HepG2 (cell line): Measurements from ENCODE around the gene MZF1. TPM values are rescaled to one million over a fixed set of nuclear protein-coding genes. Genes with fewer than 3 reads are reported as not detected.

Experiments used
- ADNP ChIP-seq: sonication (generic); formaldehyde crosslinking; IDR thresholded peaks from 2 replicates; pipeline ENCODE4 v1.4.0; 2020; ENCODE audit warnings: missing genetic modification reagents
- ATF2 ChIP-seq: sonication (generic); formaldehyde crosslinking; IDR thresholded peaks from 2 replicates; pipeline ENCODE4 v1.4.0; 2020; ENCODE audit warnings: missing genetic modification reagents
- CAMTA2 ChIP-seq: sonication (generic); formaldehyde crosslinking; IDR thresholded peaks from 2 replicates; pipeline ENCODE4 v1.4.0; 2020; ENCODE audit warnings: mild to moderate bottlenecking, missing genetic modification reagents, borderline replicate concordance
- ZBTB20 ChIP-seq: sonication (generic); formaldehyde crosslinking; IDR thresholded peaks from 2 replicates; pipeline ENCODE4 v1.8.1; 2023; ENCODE audit warnings: missing genetic modification reagents, low read depth, mild to moderate bottlenecking, borderline replicate concordance
- ZNF142 ChIP-seq: sonication (generic); formaldehyde crosslinking; IDR thresholded peaks from 2 replicates; pipeline ENCODE4 v1.4.0; 2020; ENCODE audit warnings: missing genetic modification reagents
- ZNF251 ChIP-seq: sonication (generic); formaldehyde crosslinking; IDR thresholded peaks from 2 replicates; pipeline ENCODE4 v1.9.0; 2021; ENCODE audit warnings: mild to moderate bottlenecking, missing genetic modification reagents
- ZNF281 ChIP-seq: sonication (generic); formaldehyde crosslinking; IDR thresholded peaks from 2 replicates; pipeline ENCODE4 v1.4.0; 2020; ENCODE audit warnings: missing genetic modification reagents, borderline replicate concordance
- ZNF33B ChIP-seq: sonication (generic); formaldehyde crosslinking; IDR thresholded peaks from 2 replicates; pipeline ENCODE4 v1.5.1; 2020; ENCODE audit warnings: mild to moderate bottlenecking, missing genetic modification reagents
- ZNF547 ChIP-seq: sonication (generic); formaldehyde crosslinking; IDR thresholded peaks from 2 replicates; pipeline ENCODE4 v1.5.1; 2020; ENCODE audit warnings: mild to moderate bottlenecking, missing genetic modification reagents
- ZNF563 ChIP-seq: sonication (generic); formaldehyde crosslinking; IDR thresholded peaks from 2 replicates; pipeline ENCODE4 v1.8.0; 2022; ENCODE audit warnings: mild to moderate bottlenecking, moderate library complexity, missing genetic modification reagents
- ZNF646 ChIP-seq: sonication (generic); formaldehyde crosslinking; IDR thresholded peaks from 2 replicates; pipeline ENCODE4 v1.9.0; 2021; ENCODE audit warnings: mild to moderate bottlenecking, missing genetic modification reagents
- polyA plus RNA-seq, 8 experiments: library from polyadenylated mRNA; depleted of rRNA in 3 of 8; stranded (reverse) in 7 of 8; unstranded in 1 of 8; fragments of >200 nt; fragmentation: Illumina TruSeq in 4 of 8; extraction: Trizol in 4 of 8; gene quantifications; 2 replicates each; pipeline versions ENCODE4 v1.2.1 to v1.2.3, GENCODE V29; 2011 to 2016; ENCODE audit warnings: low read depth in 4 of 8, missing spikeins in 1 of 8, mixed read lengths in 1 of 8; ENCODE audit not compliant: insufficient read depth in 1 of 8
- total RNA-seq, 5 experiments: library from RNA; depleted of rRNA; stranded (reverse); fragments of >200 nt; fragmentation: Illumina TruSeq; extraction: Trizol; gene quantifications; 2 replicates each; pipeline ENCODE4 v1.2.3, GENCODE V29; 2016; ENCODE audit warnings: low read depth in 1 of 5

MZF1 gene
- total and polyA plus RNA-seq, 2 of the 13 experiments (the other 11 are each of a cell fraction or from before 2014, with no cell fraction given): 3.1 to 8.1 TPM

GRCh38 chr19:58543826-58544590, 29.1 kb downstream of the MZF1 start, which contains the start of gene TRIM28 (continued):
- TF ChIP-seq ATF2 (CRISPR knock-in tag) (0 out of 2 replicates have a peak, but pooled peaks have one; percentile 71), ZNF33B (CRISPR knock-in tag) (no peak), ZNF251 (CRISPR knock-in tag) (0 out of 2 replicates have a peak, but pooled peaks have one; percentile 31), ZNF547 (CRISPR knock-in tag) (peak; percentile 59; the same call in 1 of the 2 replicates), ZNF563 (peak; percentile 61; the same call in 1 of the 2 replicates), ADNP (CRISPR knock-in tag) (no peak), ZNF142 (peak; percentile 34), ZNF646 (CRISPR knock-in tag) (no peak), ZNF281 (CRISPR knock-in tag) (no peak), ZBTB20 (CRISPR knock-in tag) (0 out of 2 replicates have a peak, but pooled peaks have one; percentile 23), CAMTA2 (no peak; the same call in 1 of the 2 replicates)
